Stomach (tissue), 9 donors: ENCODE measurements around the gene CNPY4. TPM values are rescaled to one million over a fixed set of nuclear protein-coding genes. Genes with fewer than 3 reads are reported as not detected.
"Not testable (repeated sequence)": the region's sequence is repeated elsewhere in the genome, so short reads cannot be mapped to it uniquely, and the experiment has no call there.

Experiments
- DNase-seq, 2 donors: peaks; one replicate each; pipeline versions ENCODE4 v3.0.0 to v3.0.0-alpha.2; 2013 to 2019
- H3K27ac ChIP-seq, 5 donors: fragments of 200-600 bp in 4 of 5; sonication (generic) in 4 of 5; one replicate each; pipeline ENCODE4 v1.5.1; 2013 to 2019; ENCODE audit warnings: mild to moderate bottlenecking in 1 of 5, moderate library complexity in 1 of 5
- H3K27me3 ChIP-seq, 3 donors: fragments of 200-600 bp; sonication (generic); one replicate each; pipeline ENCODE4 v1.5.1; 2017 to 2019; ENCODE audit warnings: mixed run types in 1 of 3
- H3K36me3 ChIP-seq, 4 donors: fragments of 200-600 bp; sonication (generic); 1 replicate in 3 of 4; 2 replicates in 1 of 4; pipeline ENCODE4 v1.5.1; 2016 to 2019
- H3K4me1 ChIP-seq, 4 donors: fragments of 200-600 bp; sonication (generic); one replicate each; pipeline ENCODE4 v1.5.1; 2016 to 2019
- H3K4me3 ChIP-seq, 4 donors: fragments of 200-600 bp; sonication (generic) in 3 of 4; one replicate each; pipeline ENCODE4 v1.5.1; 2016 to 2019; ENCODE audit warnings: mild to moderate bottlenecking in 1 of 4
- H3K9me3 ChIP-seq, 4 donors: fragments of 200-600 bp; sonication (generic); one replicate each; pipeline ENCODE4 v1.5.1; 2016 to 2019
- EP300 ChIP-seq: sonication (generic); formaldehyde crosslinking; IDR thresholded peaks from one replicate; pipeline ENCODE4 v1.6.1; 2017; ENCODE audit warnings: antibody characterized with exemption
- POLR2A ChIP-seq, 4 donors: fragments of 450-650 bp; IDR thresholded peaks; one replicate each; pipeline ENCODE4 v1.6.1; 2016; ENCODE audit warnings: antibody characterized with exemption in 4 of 4, control low read depth in 2 of 4, mild to moderate bottlenecking in 1 of 4, moderate library complexity in 1 of 4
- POLR2AphosphoS5 ChIP-seq, 3 donors: sonication (generic); formaldehyde crosslinking; IDR thresholded peaks; one replicate each; pipeline ENCODE4 v1.6.1; 2016; ENCODE audit warnings: antibody characterized with exemption in 3 of 3
- whole genome bisulfite sequencing, 5 donors: extraction: QIAGEN DNeasy Blood & Tissue Kit in 3 of 5; methylation state at CpG; one replicate each; pipeline versions ENCODE4 v1.1.5 to v1.1.7; 2013 to 2018; 5-methylcytosine and 5-hydroxymethylcytosine counted together
- intact Hi-C: fragments of 100-400 bp; cut with DNase I; formaldehyde crosslinking; loops from one replicate; pipeline ENCODE4 v1.15.1; 2023; ENCODE audit warnings: low total_unique reads
- polyA plus RNA-seq, 3 donors: library from polyadenylated mRNA; stranded (reverse); fragments of 200-250 nt; gene quantifications; one replicate each; pipeline ENCODE4 v1.2.3, GENCODE V29; 2013
- total RNA-seq, 5 donors: library from RNA; depleted of rRNA; stranded (reverse); fragments of >200 nt; gene quantifications; one replicate each; pipeline versions ENCODE4 v1.1.0 to v1.2.3, GENCODE V29; 2014 to 2016
- TF ChIP-seq, protein P1 (sequence below), 7 experiments: fragments of 450-650 bp in 4 of 7; fragments of 200-600 bp in 3 of 7; sonication (generic) in 3 of 7; IDR thresholded peaks; one replicate each; pipeline ENCODE4 v1.5.1; 2016 to 2019; ENCODE audit warnings: antibody characterized with exemption in 7 of 7, control low read depth in 2 of 7, mild to moderate bottlenecking in 1 of 7
- donor health status: healthy with polysubstance abuse.
- donor health status: Bipolar disorder and iron deficiency.
- donor health status: healthy.

Gene CNPY4
- total and polyA plus RNA-seq, 8 donors: 0.45 to 10.6 (median 6.0) TPM

DNA sequence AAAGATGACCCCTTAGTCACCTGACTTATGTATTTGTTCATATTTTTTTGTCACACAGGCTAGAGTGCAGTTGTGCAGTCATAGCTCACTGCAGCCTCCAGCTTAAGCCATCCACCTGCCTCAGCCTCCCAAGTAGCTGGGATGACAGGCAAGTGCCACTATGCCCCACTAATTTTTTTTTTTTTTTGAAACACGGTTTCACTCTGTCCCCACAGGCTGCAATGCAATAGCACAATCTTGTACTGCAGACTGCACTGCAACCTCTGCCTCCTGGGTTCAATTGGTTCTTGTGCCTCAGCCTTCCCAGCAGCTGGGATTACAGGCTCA lies 9.2 kb downstream of the CNPY4 start:
- H3K27ac ChIP-seq: peak overlapping the region in 1 of 5 donors; percentile 99
- H3K9me3 ChIP-seq: no peaks in the 10 kb centered on the region
- TF ChIP-seq, protein P1, sequence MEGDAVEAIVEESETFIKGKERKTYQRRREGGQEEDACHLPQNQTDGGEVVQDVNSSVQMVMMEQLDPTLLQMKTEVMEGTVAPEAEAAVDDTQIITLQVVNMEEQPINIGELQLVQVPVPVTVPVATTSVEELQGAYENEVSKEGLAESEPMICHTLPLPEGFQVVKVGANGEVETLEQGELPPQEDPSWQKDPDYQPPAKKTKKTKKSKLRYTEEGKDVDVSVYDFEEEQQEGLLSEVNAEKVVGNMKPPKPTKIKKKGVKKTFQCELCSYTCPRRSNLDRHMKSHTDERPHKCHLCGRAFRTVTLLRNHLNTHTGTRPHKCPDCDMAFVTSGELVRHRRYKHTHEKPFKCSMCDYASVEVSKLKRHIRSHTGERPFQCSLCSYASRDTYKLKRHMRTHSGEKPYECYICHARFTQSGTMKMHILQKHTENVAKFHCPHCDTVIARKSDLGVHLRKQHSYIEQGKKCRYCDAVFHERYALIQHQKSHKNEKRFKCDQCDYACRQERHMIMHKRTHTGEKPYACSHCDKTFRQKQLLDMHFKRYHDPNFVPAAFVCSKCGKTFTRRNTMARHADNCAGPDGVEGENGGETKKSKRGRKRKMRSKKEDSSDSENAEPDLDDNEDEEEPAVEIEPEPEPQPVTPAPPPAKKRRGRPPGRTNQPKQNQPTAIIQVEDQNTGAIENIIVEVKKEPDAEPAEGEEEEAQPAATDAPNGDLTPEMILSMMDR (IDR thresholded peaks at IDR 0.05): no peak
- TF ChIP-seq POLR2A (IDR thresholded peaks at IDR 0.05) (no peak), EP300 (no peak), POLR2AphosphoS5 (IDR thresholded peaks at IDR 0.05) (no peak)
- no peak overlapping the region for H3K4me3 ChIP-seq
- intact Hi-C loops: no loop called here
- WGBS, 5 donors: 46 to 63% (median 48%) methylated on average over 1 of the region's 1 CpG
- DNase-seq: no peak
- no peaks in the 10 kb centered on the region for H3K27me3 ChIP-seq
- H3K36me3 ChIP-seq: peaks cover 0 to 10% (median 0%) of the 10 kb centered on the region in 4 donors
- H3K4me1 ChIP-seq: peaks cover 35 to 60% (median 50%) of the 10 kb centered on the region in 4 donors

DNA sequence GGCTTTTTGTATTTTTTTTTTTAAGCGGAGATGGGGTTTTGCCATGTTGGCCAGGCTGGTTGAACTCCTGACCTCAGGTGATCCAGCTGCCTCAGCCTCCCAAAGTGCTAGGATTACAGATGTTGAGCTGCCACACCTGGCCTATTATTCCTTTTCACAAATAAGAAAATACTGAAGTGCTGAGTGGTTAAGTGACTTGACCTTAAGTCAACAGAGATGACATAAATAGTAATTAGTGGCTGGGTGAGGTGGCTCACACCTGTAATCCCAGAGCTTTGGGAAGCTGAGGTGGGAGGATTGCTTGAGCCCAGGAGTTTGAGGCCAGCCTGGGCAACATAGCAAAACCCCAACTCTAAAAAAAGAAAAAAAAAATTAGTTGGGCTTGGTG lies 10.8 kb downstream of the CNPY4 start:
- Histone ChIP-seq H3K4me1 (peaks cover 34 to 55% (median 43%) of the 10 kb centered on the region in 4 donors), H3K27ac (peak overlapping the region in 2 of 5 donors; percentile 47 to 57)
- H3K4me3 ChIP-seq, H3K9me3 ChIP-seq, DNase-seq, H3K36me3 ChIP-seq, H3K27me3 ChIP-seq: not testable (repeated sequence)
- intact Hi-C loops: loop anchor here (10.0 kb wide), 1 partner anchor 85 kb away; the partner anchor contains the start of gene PVRIG
- 93 to 100% (median 95%) methylated on average over 1 of the region's 1 CpG for WGBS, 5 donors

DNA sequence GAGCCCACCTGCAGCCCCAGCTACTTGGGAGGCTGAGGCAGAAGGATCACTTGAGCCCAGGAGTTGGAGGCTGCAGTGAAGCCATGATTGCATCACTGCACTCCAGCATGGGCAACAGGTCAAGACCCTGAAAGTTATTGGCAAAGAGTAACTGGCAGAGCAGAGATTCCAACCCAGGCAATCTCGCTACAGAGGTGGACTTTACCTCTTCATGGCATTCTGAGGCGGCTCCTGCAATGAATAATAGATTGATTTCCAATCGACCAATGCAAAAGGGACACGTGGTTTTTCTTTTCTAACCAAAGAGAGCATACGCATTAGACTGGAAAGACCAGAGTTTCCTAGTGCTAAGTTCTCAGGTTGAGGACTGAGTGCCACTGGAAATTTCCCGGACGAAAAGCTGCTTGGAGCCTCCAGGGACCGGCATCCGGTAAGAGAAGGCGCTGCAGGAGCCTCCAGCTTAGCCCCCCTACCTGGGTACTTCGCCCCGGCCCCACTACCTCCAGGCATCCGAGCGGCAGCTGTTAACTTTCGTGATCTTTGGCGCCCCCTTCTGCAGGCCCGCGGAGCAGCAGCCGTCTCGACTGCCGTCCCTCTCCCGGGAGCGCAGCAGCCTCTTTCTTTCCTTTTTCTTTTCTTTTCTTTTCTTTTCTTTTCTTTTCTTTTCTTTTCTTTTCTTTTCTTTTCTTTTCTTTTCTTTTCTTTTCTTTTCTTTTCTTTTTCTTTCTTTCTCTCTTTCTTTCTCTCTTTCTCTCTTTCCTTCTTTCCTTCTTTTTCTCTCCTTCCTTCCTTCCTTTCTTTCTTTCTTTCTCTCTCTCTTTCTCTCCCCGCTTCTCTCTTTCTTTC lies 11.4 kb downstream of the CNPY4 start:
- DNase-seq: peak; percentile 88 to 91
- Histone ChIP-seq H3K27ac (peak overlapping the region in 4 of 5 donors; percentile 47 to 67 (median 60)), H3K9me3 (no peaks in the 10 kb centered on the region), H3K36me3 (no peaks in the 10 kb centered on the region), H3K4me1 (peaks cover 27 to 49% (median 37%) of the 10 kb centered on the region in 4 donors), H3K4me3 (peak overlapping the region in 3 of 4 donors; percentile 11 to 26 (median 20)), H3K27me3 (no peaks in the 10 kb centered on the region)
- no peak for TF ChIP-seq POLR2AphosphoS5 (IDR thresholded peaks at IDR 0.05)
- TF ChIP-seq, protein P1 (IDR thresholded peaks at IDR 0.05): peak in 5 of 7 experiments; percentile 83 to 90 (median 85)
- no peak for TF ChIP-seq EP300
- TF ChIP-seq POLR2A (IDR thresholded peaks at IDR 0.05): no peak
- WGBS, 5 donors: 7 to 10% (median 10%) methylated on average over 24 of the region's 24 CpGs
- intact Hi-C loops: loop anchor here (10.0 kb wide), 1 partner anchor 84 kb away; the partner anchor contains the start of gene PVRIG

DNA sequence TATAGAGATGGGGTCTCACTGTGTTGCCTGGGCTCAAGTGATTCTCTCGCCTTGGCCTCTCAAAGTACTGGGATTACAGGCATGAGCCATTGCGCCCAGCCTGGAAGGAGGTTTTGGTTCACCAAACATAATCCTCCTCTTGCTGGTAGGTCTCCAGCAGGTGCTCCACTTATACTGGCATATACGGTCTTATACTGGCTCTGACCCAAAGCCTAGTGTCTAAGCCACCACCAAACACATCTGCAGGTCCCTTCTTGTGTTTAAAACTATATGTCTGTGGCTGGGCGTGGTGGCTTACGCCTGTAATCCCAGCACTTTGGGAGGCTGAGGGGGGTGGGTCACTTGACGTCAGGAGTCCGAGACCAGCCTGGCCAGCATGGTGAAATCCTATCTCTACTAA lies 12.7 kb downstream of the CNPY4 start:
- Histone ChIP-seq H3K36me3 (no peaks in the 10 kb centered on the region), H3K27me3 (no peaks in the 10 kb centered on the region), H3K4me1 (peaks cover 22 to 43% (median 31%) of the 10 kb centered on the region in 4 donors), H3K27ac (no peak overlapping the region), H3K4me3 (no peak overlapping the region), H3K9me3 (no peaks in the 10 kb centered on the region)
- TF ChIP-seq POLR2A (IDR thresholded peaks at IDR 0.05) (no peak), POLR2AphosphoS5 (IDR thresholded peaks at IDR 0.05) (no peak), EP300 (no peak)
- TF ChIP-seq, protein P1 (IDR thresholded peaks at IDR 0.05): no peak
- DNase-seq: no peak
- whole genome bisulfite sequencing, 5 donors: 54 to 68% (median 59%) methylated on average over 5 to 7 of the region's 7 CpGs
- intact Hi-C loops: loop anchor here (10.0 kb wide), 1 partner anchor 83 kb away; the partner anchor contains the start of gene PVRIG
